ENCODE results near the gene PDE9A.

The PDE9A gene

DNA sequence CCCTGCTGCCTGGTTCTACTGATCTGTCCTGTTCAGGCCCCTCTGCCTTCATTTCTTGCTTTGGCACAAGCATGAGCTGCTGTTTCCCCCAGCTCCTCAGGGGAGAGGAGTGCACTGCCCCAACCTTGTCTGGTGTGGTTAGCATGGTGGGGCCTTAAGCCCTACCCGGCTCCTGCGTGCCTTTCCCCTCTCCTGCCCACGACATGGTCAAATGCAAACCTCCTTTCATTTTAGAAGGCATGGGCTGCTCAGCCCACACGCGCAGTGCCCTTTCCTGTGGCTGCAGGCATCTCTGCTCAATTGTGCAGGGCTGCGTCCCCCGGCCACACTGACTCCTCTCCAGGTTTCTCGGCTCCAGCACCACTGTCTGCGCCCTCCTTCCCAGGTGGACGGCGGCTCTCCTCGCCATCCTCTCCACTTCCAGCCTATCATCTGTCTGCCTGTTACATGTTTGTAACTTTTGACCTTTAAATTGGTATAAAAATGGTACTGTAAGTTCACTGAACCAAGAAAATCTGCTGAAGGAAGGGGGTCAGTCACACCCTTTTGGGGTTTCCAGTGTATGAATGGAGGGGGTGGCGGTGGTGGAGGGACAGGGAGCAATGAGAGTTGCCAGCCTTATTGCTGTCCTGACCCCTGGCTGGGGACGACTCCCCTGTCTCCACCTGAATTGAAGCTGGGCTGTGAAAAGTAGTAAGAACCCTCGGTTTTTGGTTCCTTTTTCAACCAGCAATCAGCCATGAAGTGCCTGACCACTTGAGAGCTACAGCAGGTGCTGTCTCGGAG lies 5.1 kb downstream of the PDE9A start:
- DNase-seq: no peak

DNA sequence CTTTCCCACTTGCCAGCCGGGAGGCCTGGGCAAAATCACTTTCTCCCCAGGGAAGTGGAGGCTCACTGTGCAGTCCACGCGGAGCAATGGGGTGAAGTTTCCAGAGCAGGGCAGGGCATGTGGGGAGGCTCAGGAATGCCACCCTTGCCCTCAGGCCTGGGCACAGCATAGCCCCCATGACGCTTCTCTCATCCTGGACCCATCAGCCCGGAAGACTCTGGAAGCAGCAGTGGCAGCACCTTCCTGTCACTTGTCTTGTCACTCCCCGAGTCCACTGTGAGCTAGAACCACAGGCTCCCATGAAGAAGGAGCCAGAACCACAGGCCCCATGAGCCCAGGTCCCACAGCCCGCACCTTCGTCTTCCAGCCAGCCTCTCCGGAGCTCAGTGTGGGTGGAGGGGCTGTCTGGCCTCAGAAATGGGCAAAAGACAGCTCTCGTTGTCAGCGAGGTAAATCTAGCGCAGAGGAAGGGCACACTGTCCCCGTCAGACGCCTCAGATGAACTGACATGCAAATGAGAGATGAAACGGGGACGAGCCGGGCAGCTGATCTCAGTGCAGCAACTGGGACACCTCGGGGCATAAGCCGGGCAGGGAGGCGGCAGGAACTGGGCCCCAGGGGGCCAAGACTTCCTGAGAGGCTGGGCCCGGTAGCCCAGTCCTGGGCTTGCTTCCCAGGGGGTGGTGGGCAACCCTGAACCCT lies 6.1 kb downstream of the PDE9A start:
- DNase-seq: no peak

DNA sequence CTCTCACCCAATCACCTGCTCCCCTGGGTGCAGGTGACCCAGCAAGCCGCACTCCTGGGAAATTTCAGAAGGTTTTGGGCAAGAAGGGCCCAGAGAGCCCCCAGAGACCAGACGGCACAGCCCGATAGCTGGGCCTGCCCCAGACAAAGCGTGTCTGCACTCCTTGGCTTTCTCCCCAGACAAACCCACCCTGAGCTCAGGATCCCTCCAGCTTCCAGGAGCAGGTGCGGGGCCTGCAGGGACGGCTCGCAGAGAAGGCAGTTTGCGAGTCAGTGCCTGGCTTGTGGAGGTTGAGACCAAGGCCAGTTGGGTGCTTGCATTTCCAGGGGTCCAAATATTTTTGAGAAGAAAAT lies 6.7 kb downstream of the PDE9A start:
- DNase-seq: no peak

DNA sequence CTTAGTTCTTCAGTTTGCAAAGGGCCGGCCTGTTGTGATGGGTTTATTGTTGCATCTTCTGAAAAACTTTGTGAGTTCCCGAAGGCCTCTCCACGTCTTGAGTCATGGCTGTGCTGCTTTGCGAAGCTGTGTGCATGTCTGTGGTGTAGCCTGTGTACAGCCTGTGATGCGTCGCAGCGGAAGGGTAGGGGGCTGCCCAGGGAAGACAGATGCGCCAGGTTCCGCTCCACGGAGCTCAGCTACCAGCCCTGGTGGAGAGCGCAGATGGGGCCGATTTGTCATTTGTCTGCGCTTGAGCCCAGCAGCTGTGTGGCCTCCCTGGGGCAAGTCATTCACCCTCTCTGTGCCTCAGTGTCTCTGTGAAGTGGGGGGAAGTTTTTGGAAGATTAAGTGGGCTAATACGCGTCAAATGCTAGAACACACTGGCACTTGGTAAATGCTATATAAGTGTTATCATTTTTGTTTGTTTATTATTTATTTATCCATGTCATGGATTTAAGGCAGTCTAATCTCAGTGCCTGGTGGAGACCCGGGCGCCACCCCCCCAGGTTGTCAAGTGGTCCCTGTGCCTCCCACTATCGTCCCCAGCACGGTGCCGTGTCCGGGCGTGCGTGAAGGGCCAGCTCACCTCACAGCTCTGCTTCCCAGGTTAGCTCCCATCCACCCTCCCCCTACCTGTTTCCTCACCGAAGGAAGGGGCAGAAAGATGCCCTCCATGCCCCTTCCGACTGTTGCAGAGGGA lies 8.4 kb downstream of the PDE9A start:
- no peak for DNase-seq

DNA sequence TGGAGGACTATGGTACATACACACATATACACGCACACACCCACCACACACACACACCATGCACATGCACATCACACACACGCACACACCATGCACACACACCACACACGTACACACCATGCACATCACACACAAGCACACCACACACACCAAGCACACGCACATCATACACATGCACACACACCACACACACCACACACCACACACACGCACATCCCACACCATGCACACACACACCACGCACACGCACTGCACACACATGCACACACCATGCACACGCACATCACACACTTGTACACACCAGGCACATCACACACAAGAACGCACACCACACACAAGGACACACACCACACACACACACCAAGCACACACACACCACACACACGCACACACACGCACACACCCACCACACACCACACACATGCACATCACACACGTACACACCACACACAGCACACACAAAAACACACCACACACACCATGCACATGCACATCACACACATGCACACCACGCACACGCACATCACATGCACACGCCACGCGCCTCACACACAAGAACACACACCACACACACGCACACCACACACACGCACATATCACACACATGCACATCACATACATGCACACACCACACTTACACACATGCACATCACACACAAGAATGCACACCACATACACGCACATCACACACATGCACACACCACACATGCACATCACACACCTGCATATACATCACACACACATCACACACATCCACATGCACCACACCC lies 9.2 kb downstream of the PDE9A start:
- DNase-seq: no peak

DNA sequence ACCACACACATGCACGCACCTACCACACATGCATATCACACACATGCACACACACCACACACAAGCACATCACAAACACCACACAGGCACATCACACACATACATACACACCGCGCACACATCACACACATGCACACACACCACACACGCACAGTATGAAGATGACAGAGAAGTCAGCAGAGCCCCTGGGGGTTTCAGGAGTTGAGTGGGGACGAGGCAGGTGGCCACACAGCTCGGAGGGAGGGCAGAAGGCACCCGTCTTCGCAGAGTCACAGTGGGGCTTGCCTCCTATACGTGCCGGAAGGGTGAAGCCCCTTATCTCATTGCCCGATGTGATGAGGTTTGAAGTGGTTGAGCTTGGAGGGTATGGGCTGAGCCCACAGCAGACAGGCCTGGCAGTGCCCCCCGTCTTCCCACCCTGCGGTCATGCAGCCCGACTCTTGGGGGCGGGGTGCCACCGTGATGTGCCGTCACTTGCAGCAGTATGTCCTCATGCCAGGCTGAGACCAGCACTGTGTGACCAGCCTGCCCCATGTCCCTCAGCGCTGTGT lies 9.9 kb downstream of the PDE9A start:
- no peak for DNase-seq

DNA sequence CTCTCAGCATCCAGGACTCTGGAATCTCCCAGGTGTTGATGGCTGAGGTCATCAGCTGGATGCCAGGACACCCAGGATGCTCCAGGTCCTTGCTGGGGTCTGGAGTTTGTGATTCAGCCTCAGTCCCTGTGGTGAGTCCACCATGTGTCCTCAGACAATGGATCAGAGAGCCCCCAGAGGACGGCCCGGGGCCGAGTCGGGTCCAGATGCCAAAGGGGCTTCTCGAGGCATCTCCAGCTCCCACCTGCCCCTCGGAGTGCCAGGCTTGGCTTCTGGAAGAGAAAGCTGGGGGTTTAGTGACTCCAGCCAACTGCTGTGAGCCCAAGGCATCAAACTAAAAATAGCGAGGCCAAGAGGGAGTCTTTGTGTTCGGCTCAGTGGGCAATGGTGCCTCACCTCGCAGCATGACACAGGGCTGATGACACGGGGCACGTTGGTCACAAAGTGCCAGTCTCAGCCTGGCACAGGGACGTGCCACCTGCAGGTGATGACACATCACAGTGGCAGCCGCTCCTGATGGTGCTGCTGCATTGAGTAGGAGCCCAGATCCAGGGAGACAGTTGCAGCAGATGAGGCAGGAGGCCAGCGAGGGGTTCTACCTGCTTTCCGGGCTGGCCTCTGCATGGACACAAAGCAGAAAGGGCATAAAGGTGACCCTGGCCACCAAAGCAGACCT lies 10.6 kb downstream of the PDE9A start:
- no peak for DNase-seq

DNA sequence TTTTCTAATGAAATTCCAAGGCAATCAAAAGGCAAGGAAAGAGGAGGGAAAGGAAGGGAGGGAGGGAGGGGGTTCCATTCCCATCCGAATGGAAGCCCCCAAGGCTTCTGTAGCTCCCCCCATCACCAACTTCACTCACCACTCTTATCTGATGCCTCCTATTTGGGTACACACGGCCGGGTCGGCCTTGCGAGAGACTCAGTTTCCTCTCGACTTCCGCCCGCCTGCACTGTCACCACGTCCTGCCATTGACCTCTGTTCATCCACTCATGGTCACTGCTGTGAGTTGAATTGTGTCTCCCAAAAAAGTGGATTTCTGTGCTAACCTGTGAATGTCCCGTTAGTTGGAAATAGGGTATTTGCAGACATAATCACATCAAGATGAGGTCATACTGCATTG lies 11.2 kb downstream of the PDE9A start:
- DNase-seq: no peak

DNA sequence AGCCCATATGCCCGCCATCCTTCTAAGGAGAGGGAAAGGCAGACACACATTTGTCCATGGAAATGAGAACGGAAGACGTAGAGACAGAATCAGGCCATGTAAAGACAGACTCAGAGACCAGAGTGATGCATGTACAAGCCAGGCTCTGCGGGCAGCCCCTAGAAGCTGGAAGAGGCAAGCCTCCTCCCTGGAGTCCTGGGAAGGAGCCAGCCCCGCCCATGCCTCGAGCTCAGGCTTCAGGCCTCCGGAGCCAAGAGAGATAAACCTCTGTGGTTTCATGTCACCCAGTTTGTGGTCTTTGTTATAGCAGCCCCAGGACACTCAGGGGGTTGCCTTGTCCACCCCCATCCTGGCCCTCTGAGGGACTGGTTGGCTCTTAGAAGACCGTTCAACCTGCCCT lies 11.6 kb downstream of the PDE9A start:
- DNase-seq: no peak

DNA sequence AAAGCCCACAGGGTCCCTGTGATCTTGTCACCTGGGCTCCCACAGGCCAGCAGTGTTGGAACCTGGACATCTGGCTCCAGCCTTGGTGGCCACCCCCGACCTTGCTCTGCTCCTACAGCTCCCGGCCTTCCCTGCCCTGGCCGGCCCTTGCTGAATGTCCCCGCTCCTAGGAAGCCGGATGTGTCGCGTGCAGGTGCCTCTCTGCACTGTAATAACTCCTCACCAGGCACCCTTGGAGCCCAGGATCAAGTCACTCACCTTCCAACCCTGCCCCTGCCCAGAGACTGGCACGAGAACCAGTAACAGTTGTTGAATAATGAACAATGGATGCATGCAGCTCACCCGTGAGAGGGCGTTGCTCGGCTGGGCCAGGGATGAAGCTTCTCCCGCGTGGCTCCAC lies 12.1 kb downstream of the PDE9A start:
- no peak for DNase-seq

DNA sequence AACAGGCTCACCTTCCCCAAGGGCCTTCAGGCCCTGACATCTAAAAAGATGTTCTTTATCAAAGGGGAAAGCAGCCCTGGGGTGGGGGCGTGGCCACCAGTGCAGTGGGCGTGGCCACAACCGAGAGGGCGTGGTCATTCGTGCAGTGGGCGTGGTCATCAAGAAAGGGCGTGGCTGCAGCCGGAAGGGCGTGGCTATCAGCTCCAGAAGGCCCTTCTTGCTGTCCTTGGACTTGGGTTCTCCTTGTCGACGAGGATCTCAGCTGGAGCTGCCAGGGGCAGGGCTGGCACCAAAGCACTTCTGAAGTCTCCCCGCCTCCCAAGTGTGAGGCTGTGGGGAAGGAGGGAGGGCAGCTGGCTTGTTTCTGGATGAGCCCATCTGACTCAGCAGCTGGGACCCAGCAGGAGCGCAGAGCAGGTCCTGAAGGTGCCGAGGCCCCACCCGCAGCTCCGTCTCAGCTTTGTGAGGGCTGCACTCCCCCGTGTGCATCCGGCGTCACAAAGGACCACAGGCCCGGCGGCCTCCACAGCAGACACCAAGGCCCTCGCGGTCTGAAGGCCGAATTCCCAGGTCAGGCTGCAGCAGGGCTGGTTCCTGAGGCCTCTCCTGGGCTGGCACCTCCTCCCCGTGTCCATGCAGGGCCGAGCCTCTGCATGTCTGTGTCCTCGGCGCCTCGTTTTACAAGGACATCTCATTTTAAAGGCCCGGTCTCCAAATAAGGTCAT lies 12.8 kb downstream of the PDE9A start:
- peak; percentile 43 to 47 for DNase-seq

DNA sequence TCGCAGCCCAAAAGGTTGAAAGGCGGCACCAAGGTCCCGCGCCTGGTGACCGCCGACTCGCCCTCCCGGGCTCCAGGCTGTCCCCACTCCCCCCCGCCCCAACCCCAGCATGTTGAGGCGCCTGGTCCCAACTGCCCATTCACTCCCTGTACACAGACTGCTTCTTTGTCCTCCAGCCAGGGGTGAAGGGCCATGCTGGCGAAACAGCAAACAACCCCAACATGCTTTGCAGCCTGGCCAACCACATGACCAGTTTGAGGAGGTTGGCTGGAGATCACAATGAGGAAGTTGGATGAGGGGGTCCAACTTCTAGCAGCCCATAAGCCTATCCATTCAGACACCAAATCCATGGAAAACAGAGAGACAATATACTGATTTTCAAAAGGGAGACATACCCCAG lies 13.5 kb downstream of the PDE9A start:
- DNase-seq: no peak

DNA sequence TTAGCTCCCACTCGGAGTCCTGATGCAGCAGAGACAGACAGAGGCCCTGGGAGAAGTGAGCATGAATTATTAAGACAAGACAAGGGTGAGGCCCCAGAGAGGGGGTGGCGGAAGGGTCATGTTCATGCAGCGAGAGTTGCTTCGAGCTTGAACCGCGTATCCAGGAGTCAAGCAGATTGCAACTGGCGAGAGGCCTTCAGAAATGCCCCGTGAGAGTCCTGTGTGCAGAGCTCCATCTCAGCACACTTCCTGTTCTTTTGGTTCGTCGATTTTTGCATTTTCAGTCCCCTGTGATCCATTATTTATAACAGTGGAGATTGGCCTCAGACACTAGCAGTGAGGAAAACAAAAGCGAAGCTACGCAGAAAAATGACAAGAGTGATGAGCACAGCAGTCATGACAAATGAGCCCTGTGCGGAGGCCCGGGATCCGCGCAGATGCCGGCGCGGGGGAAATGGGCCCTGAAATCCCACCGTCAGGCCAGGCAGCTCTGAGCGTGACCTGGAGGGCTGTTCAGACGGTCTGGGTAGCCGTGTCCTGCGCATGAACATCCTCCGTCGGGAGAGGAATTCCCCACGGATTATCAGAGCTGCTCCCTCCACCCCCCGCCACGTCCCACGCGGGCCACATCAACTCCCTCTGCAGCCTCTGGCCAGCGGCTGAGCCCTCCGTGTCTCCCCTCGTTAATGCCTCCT lies 15.0 kb downstream of the PDE9A start:
- DNase-seq: no peak

DNA sequence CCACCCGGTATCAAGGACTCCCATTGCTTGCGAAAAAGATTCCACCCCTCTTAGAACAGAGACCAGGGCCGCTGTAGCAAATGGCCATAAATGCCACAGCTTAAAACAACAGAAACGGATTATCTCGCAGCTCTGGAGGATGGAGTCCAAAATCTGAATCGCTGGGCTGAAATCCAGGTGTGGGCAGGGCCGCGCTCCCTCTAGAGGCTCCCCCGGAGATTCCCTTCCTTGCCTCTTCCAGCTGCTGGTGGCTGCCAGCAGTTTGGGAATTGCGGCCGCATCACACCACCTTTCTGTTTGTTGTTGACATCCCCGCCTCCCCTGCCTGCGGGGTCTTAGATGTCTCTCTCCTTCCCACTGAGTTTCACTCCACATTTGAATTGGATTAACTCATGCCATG lies 15.6 kb downstream of the PDE9A start:
- no peak for DNase-seq

DNA sequence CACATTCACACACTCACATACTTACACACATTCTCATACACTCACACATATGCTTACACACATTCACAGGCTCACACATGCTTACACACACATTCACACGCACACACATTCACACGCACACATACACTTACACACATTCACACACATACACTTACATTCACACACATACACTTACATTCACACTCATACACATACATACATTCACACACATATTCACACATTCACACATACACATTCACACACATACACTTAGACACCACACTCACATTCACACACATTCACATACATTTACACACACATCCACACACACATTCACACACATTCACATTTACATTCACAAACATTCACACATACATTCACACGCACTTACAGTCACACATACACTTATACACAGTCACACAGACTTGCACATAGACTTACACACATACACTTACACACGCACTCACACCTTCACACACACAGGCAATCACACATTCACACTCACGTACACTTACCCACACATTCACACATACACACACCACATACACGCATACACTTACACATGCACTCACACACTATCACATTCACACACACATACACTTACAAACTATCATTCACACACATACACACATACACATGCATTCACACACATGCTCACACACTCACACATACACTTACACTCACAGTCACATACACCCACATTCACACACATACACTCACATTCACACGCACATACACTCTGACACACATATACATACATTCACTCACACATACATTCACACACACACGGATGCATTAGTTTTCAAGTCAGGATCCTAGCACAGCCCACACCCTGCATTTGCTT lies 16.8 kb downstream of the PDE9A start:
- DNase-seq: no peak

DNA sequence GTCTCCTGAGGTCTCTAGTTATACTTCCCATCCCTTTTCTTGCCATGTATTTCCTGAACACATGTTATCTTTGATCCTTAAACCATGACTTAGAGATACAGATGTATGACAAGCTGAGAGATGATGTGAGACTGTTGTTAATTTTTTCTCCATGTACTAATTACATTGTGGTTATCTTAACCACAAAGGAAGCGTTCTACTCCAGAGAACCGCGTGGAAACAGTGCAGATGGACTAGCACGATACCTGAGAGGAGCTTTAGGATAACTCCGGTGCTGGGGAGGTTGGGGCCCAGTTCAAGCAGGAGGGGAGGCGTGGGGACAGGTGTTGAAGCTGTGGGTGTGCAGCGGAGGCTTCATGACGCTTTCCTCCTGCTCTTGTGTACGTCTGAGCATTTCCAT lies 17.5 kb downstream of the PDE9A start:
- DNase-seq: no peak

DNA sequence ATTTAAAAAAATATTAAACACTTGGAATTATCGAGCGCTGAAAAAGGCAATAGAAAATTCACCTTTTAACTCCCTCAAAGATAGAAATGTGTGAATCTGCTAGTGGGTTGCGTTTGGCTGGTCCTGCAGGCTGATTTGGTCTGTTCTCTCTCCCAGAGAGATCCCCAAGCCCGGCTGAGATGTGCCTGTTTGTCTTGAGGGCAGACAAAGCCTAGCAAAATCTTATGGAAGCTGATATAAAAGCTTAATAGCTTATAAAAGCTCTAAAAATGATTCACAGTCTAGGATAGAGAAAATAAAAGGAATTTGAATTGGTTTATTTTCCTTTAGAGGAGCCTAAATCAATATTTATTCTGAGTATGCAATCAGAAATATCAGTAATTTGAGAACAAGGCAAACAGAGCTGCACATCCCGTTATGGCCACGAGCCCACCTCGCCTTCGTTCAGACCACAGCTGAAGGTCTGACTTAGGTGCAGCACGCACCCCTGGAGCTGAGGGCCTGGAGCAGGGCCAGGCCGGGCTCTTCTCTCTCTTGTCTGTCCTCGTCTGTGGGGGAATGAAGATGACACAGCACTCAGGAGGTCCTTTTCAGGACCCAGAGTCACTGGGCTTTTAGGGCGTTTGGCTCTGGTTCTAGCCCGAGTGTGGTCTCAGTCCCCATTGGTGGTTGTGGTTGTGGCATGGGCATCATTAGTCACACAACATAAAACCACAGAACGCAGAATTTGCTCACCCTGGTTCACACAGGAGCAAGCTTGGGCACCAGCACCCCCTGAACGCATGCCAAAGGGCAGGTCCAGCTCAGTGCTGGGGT lies 18.6 kb downstream of the PDE9A start:
- no peak for DNase-seq

DNA sequence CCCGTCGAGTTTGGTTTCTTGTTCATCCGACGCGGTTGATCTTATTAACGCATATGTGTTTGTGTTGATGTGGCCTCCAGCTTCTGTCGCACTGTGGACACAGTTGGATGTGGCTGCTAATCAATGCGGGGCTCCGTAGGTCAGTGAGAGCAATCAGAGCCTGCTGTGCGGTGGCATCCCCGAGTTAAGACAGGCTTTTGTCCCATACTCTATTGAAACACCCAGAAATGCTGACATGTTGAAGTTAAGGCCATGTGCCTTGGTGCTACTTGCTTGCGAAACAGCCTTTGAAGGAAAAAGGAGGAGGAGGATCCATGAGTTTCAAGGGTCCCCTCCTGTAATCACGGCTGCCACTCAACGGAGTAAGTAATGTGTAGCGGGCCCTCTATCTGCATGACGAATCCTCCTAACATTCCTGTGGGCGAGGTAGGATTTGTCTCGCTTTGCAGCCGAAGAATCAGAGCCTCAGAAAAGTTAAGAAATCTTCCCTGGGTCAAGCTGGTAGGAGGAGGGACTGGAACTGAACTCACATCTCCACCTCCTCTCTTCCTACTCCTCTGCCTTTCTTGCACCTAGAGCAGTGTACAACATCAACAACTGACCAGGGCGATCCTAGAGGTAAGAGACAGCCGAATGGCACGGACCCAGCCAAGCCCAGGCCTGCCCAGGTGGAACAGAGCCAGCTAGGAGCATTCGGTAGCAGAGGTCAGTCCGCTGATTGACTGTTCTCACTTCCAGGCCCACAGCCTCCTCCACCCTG lies 19.5 kb downstream of the PDE9A start:
- no peak for DNase-seq
